ENCODE measurements around the gene PHC2. TPM values are rescaled to one million over a fixed set of nuclear protein-coding genes. Genes with fewer than 3 reads are reported as not detected.

Gene PHC2
- total and polyA plus RNA-seq, 9 of the 15 experiments (the other 6 are each of a cell fraction or from before 2014, with no cell fraction given), result 3.1 to 67.6 (median 34.6) TPM

DNA sequence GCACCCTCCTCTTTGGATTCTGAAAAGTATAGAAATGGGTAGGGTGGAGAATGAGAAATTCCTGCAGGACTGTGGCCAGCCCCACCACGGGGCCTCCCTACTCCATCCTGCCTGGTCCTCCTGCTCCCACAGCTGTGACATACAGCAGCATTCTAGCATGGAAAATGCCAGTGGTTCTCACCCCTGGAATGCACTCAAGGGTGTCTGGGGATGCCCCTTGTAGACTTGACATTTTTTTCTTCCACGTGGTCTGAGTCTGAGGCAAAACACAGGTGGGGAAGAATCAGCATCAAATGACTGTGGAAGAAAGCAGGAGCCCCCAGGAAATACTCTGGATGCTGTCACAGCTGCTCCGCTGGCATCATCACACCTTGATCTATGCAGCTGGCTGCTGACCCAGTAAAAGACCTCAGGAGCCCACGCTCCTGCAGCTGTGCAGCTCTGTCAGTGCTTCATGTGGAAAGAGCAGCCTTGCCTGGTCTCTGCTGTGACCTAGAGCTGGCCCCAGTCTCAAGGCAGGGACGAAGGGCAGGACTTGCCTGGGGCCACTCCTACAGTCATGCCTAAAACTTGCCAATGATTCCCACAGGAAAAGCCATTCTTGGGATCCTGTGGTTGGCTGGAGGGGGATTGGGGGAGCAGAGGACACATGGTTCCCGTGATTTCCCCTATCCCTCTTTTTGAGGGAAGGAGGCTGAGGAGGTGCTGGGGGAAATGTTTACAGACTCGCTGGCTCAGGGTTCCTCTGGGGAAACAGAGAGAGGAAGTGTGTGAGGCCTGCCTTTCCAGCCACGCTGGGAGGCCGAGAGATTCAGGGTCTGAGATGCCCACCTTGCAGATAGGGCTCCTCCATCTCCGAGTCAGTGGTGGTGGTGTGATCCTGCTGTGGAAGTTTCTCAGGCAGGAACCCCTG, 99.2 kb downstream of the PHC2 start:
- H3K9me1 ChIP-seq (ENCODE audit: control insufficient read depth, insufficient read depth, low read length), result no peaks in the 10 kb centered on the region
- ATAC-seq (no peak), DNase-seq (ENCODE audit: extremely low read depth in 1 of 4, low spot score in 3 of 4) (no peak), FAIRE-seq (no peak)
- ChIA-PET POLR2A (interaction anchor here (1.0 to 2.8 kb wide), 5 partner anchors 9 to 25 kb away, joined by 3 to 8 read pairs (median 5); no protein-coding TSS in a partner anchor), CTCF (ENCODE audit: low intra/inter-chr PET ratio) (no interaction called here)
- H3K27ac ChIP-seq (ENCODE audit: extremely low read depth, low read depth, low read length), result no peak overlapping the region
- H3K27me3 ChIP-seq (ENCODE audit: control insufficient read depth in 2 of 2, insufficient read depth in 2 of 2, low read length in 2 of 2), result no peaks in the 10 kb centered on the region
- no peak for TF ChIP-seq NFXL1 (CRISPR knock-in tag; IDR thresholded peaks at IDR 0.05)
- no peak for TF ChIP-seq MCM2 (IDR thresholded peaks at IDR 0.05; ENCODE audit: low read depth)
- TF ChIP-seq ZKSCAN3 (CRISPR knock-in tag; IDR thresholded peaks at IDR 0.05), result no peak
- no peak for TF ChIP-seq CC2D1A (IDR thresholded peaks at IDR 0.05)
- TF ChIP-seq GTF2A2 (tag; IDR thresholded peaks at IDR 0.05), result no peak
- no peak for TF ChIP-seq ZSCAN32 (CRISPR knock-in tag; IDR thresholded peaks at IDR 0.05)
- no peak for TF ChIP-seq HDAC6 (IDR thresholded peaks at IDR 0.05; ENCODE audit: low read depth, low read length)
- TF ChIP-seq, protein P1, sequence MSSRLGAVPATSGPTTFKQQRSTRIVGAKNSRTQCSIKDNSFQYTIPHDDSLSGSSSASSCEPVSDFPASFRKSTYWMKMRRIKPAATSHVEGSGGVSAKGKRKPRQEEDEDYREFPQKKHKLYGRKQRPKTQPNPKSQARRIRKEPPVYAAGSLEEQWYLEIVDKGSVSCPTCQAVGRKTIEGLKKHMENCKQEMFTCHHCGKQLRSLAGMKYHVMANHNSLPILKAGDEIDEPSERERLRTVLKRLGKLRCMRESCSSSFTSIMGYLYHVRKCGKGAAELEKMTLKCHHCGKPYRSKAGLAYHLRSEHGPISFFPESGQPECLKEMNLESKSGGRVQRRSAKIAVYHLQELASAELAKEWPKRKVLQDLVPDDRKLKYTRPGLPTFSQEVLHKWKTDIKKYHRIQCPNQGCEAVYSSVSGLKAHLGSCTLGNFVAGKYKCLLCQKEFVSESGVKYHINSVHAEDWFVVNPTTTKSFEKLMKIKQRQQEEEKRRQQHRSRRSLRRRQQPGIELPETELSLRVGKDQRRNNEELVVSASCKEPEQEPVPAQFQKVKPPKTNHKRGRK (tag; IDR thresholded peaks at IDR 0.05), result no peak
- TF ChIP-seq KLF16 (IDR thresholded peaks at IDR 0.05), result no peak
- TF ChIP-seq L3MBTL2 (IDR thresholded peaks at IDR 0.05), result no peak
- no peak for TF ChIP-seq U2AF1 (optimal IDR thresholded peaks at IDR 0.05; ENCODE audit: low read depth, low read length)
- TF ChIP-seq GABPA (tag; conservative IDR thresholded peaks at IDR 0.05; ENCODE audit: low read depth), result no peak
- TF ChIP-seq RBM34 (IDR thresholded peaks at IDR 0.05; ENCODE audit: borderline replicate concordance, insufficient read depth, low read length), result no peak
- TF ChIP-seq BRD4 (IDR thresholded peaks at IDR 0.05), result no peak
- TF ChIP-seq ZNF77 (CRISPR knock-in tag; IDR thresholded peaks at IDR 0.05), result no peak
- no peak for TF ChIP-seq NR3C1 (CRISPR knock-in tag; IDR thresholded peaks at IDR 0.05)
- no peak for TF ChIP-seq KLF6 (CRISPR knock-in tag; IDR thresholded peaks at IDR 0.05; ENCODE audit: borderline replicate concordance)
- no peak for TF ChIP-seq SMAD2 (IDR thresholded peaks at IDR 0.05; ENCODE audit: low read depth, low read length)
- H3K4me3 ChIP-seq, result no peak overlapping the region
- H3K9me3 ChIP-seq (replicated peaks; ENCODE audit: control insufficient read depth, insufficient read depth, low read depth, low read length), result no peaks in the 10 kb centered on the region
- H3K4me1 ChIP-seq (replicated peaks in 1 of 2; ENCODE audit: control insufficient read depth in 2 of 2, insufficient read depth in 2 of 2, low read length in 2 of 2), result no peaks in the 10 kb centered on the region; a peak in 1 of 5 replicates
- H2AFZ ChIP-seq (ENCODE audit: low read depth, low read length), result no peak overlapping the region
- intact Hi-C loops (cut with micrococcal nuclease), result no loop called here
- no peak overlapping the region for H3K9ac ChIP-seq (ENCODE audit: insufficient read depth in 1 of 2, low read depth in 2 of 2, low read length in 2 of 2)
- H4K20me1 ChIP-seq (replicated peaks; ENCODE audit: control insufficient read depth, insufficient read depth, low read length), result peaks cover 14% of the 10 kb centered on the region
- no TSS peak for BruUV-seq (replicated peaks)
- H3K4me2 ChIP-seq (ENCODE audit: insufficient read depth, low read length), result no peak overlapping the region
- H3K36me3 ChIP-seq (ENCODE audit: control insufficient read depth, insufficient read depth, low read length), result peaks cover 85% of the 10 kb centered on the region
- in situ Hi-C loops (cut with MboI), result no loop called here
- 0 out of 3 replicates have a peak, but pooled peaks cover 3% of the 10 kb centered on the region for H3K79me2 ChIP-seq (ENCODE audit: control insufficient read depth, insufficient read depth, low read length)
- 89% methylated on average over 10 of the region's 10 CpGs for WGBS (ENCODE audit: insufficient coverage, low coverage, missing lambda C conversion rate)

Measured in K562 (cell line).